A673 (cell line): ENCODE measurements around the gene ARSG. TPM values are rescaled to one million over a fixed set of nuclear protein-coding genes. Genes with fewer than 3 reads are reported as not detected.

Experiments
- BruUV-seq: library from RNA; stranded (reverse); fragments of 400-500 nt; replicated peaks from 2 replicates; lab custom pipeline; 2021; lab: Mats Ljungman, UMichigan
- CTCF ChIA-PET: fragments of 300-600 bp; sonication (Branson Sonifier 250); formaldehyde crosslinking; loops from one replicate; lab custom pipeline; 2022; ENCODE audit warnings: antibody characterized with exemption; lab: Charles Lee
- POLR2A ChIA-PET: fragments of 300-600 bp; sonication (Branson Sonifier 250); formaldehyde crosslinking; loops from one replicate; lab custom pipeline; 2022; ENCODE audit warnings: antibody characterized with exemption; ENCODE audit not compliant: low non-redundant PET; lab: Charles Lee
- DNase-seq: peaks from one replicate; pipeline ENCODE4 v3.0.0-alpha.2; 2015; ENCODE audit warnings: low spot score
- H3K27ac ChIP-seq: fragments of 200-600 bp; sonication (generic); 2 replicates; pipeline ENCODE4 v1.5.1; 2016; ENCODE audit warnings: mixed run types, low read depth, mild to moderate bottlenecking, mixed read lengths, antibody characterized with exemption, low read length; ENCODE audit not compliant: poor library complexity, severe bottlenecking
- H3K27me3 ChIP-seq: fragments of 200-600 bp; sonication (generic); replicated peaks from 2 replicates; pipeline ENCODE4 v1.6.1; 2017; ENCODE audit warnings: mixed run types, low read depth, mild to moderate bottlenecking, mixed read lengths, antibody characterized with exemption, low read length; ENCODE audit not compliant: insufficient read depth, poor library complexity
- H3K36me3 ChIP-seq: fragments of 200-600 bp; sonication (generic); 2 replicates; pipeline ENCODE4 v1.6.1; 2016; ENCODE audit warnings: mixed run types, mild to moderate bottlenecking, mixed read lengths, antibody characterized with exemption, low read length; ENCODE audit not compliant: insufficient read depth, poor library complexity, severe bottlenecking
- H3K4me1 ChIP-seq: fragments of 200-600 bp; sonication (generic); 2 replicates; pipeline ENCODE4 v1.6.1; 2017; ENCODE audit warnings: mixed run types, mild to moderate bottlenecking, mixed read lengths, antibody characterized with exemption, low read length; ENCODE audit not compliant: insufficient read depth, poor library complexity, severe bottlenecking
- H3K4me3 ChIP-seq: fragments of 200-600 bp; sonication (generic); 2 replicates; pipeline ENCODE4 v1.5.1; 2016; ENCODE audit warnings: low read depth, mixed run types, mild to moderate bottlenecking, mixed read lengths, low read length; ENCODE audit not compliant: poor library complexity, severe bottlenecking
- H3K9me3 ChIP-seq: fragments of 200-600 bp; sonication (generic); 2 replicates; pipeline ENCODE4 v1.6.1; 2016; ENCODE audit warnings: mixed run types, low read depth, mild to moderate bottlenecking, mixed read lengths, antibody characterized with exemption, low read length; ENCODE audit not compliant: poor library complexity, severe bottlenecking
- EZH2 ChIP-seq: fragments of 200-600 bp; sonication (generic); IDR thresholded peaks from 2 replicates; pipeline ENCODE4 v1.6.1; 2017; ENCODE audit warnings: borderline replicate concordance, low read depth, mild to moderate bottlenecking, mixed read lengths, antibody characterized with exemption, low read length; ENCODE audit not compliant: poor library complexity, severe bottlenecking
- intact Hi-C: fragments of 100-400 bp; cut with micrococcal nuclease; formaldehyde crosslinking; loops from one replicate; pipeline ENCODE4 v1.10.0; 2022; ENCODE audit not compliant: unreplicated experiment
- total RNA-seq: library from RNA; stranded (reverse); gene quantifications from 2 replicates; pipeline ENCODE4 v1.2.3, GENCODE V29; 2021
- TF ChIP-seq, protein P1 (sequence below): fragments of 300-800, 200-600 bp; sonication (generic); conservative IDR thresholded peaks from 2 replicates; pipeline ENCODE4 v1.5.1; 2017; ENCODE audit warnings: low read depth, mild to moderate bottlenecking, antibody characterized with exemption, low read length, moderate library complexity, mixed read lengths

ARSG gene
- total RNA-seq, 1 experiment from 2014 or later: 1.0 TPM

DNA sequence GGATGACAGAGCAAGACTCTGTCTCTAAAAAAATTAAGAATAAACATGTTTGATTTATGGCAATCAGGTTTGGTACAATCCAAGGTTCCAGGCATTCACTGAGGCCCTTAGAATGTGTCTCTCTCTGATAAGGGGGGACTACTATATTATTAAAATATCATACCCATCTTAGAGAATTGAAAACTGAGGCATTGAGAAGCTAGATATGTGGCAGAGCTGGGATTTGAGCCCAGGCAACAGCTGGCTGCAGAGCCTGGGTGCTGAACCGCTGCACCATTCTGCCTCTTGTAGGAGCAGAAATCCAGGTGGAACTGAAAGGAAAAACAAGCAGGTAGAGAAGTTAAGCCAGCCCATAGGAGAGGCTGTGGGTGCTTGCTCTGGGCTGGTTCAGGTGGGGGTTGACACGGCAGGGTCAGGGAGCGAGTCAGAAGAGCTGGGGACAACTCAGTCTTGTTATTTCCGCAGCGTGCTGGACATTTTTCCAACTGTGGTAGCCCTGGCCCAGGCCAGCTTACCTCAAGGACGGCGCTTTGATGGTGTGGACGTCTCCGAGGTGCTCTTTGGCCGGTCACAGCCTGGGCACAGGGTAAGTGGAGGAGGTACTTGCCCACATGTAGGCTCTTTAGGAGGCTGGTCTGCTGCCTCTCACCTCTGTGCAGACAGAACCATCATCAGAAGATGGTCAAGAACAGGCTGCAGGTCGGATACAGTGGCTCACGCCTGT lies 103.5 kb downstream of the ARSG start:
- Histone ChIP-seq H3K4me3 (no peak overlapping the region), H3K27me3 (no peaks in the 10 kb centered on the region), H3K36me3 (no peaks in the 10 kb centered on the region), H3K27ac (no peak overlapping the region), H3K4me1 (peaks cover 14% of the 10 kb centered on the region), H3K9me3 (no peaks in the 10 kb centered on the region)
- POLR2A ChIA-PET: no interaction called here
- TF ChIP-seq, protein P1, sequence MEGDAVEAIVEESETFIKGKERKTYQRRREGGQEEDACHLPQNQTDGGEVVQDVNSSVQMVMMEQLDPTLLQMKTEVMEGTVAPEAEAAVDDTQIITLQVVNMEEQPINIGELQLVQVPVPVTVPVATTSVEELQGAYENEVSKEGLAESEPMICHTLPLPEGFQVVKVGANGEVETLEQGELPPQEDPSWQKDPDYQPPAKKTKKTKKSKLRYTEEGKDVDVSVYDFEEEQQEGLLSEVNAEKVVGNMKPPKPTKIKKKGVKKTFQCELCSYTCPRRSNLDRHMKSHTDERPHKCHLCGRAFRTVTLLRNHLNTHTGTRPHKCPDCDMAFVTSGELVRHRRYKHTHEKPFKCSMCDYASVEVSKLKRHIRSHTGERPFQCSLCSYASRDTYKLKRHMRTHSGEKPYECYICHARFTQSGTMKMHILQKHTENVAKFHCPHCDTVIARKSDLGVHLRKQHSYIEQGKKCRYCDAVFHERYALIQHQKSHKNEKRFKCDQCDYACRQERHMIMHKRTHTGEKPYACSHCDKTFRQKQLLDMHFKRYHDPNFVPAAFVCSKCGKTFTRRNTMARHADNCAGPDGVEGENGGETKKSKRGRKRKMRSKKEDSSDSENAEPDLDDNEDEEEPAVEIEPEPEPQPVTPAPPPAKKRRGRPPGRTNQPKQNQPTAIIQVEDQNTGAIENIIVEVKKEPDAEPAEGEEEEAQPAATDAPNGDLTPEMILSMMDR: no peak
- no peak for TF ChIP-seq EZH2
- intact Hi-C loops: loop anchor here (10.0 kb wide), 1 partner anchor 60 kb away; the partner anchor contains the start of gene WIPI1
- CTCF ChIA-PET: no interaction called here
- no TSS peak for BruUV-seq
- no peak for DNase-seq

DNA sequence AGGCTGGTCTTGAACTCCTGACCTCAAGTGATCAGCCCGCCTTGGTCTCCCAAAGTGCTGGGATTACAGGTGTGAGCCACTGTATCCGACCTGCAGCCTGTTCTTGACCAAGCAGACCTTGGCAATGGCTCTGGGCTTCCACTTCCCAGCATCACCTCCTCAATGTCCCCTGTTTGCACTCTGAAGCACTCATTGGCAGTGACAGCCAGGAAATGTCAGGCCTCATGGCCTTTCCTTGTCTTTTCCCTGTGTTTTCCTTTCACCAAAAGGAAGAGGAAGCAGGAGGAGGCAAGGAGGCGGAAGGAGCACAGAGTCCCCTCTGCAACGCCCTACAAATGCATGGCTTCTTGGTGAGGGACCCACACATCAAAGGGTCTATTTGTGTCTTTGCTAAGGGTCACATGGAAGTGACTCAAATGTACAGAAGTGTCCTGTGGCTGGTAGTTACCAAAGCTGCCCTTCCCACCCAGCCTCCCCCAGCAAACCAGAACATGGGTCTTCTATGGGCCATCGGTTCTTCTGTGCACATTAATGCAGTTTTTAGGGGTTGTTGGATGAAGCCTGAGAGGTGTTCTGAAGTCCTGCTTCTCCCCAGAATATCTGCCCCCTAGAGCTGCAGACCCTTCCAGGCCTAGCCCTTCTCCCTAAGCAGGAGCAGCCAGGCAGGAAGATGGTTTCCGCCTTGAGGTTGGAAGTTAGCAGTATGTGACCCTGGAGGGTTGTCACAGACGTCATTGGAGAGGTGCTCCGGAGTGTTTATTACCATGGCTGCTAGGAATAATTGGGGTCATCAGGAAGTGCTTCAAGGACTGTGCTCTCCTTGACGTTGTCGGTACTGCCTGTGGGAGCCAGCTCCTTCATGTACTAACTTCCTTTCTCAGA lies 105.2 kb downstream of the ARSG start:
- Histone ChIP-seq H3K4me1 (peaks cover 16% of the 10 kb centered on the region), H3K4me3 (no peak overlapping the region), H3K9me3 (no peaks in the 10 kb centered on the region), H3K27me3 (no peaks in the 10 kb centered on the region), H3K36me3 (no peaks in the 10 kb centered on the region), H3K27ac (no peak overlapping the region)
- no peak for DNase-seq
- CTCF ChIA-PET: no interaction called here
- no TSS peak for BruUV-seq
- TF ChIP-seq, protein P1: no peak
- no peak for TF ChIP-seq EZH2
- POLR2A ChIA-PET: no interaction called here
- intact Hi-C loops: loop anchor here (10.0 kb wide), 1 partner anchor 58 kb away; the partner anchor contains the start of gene WIPI1

DNA sequence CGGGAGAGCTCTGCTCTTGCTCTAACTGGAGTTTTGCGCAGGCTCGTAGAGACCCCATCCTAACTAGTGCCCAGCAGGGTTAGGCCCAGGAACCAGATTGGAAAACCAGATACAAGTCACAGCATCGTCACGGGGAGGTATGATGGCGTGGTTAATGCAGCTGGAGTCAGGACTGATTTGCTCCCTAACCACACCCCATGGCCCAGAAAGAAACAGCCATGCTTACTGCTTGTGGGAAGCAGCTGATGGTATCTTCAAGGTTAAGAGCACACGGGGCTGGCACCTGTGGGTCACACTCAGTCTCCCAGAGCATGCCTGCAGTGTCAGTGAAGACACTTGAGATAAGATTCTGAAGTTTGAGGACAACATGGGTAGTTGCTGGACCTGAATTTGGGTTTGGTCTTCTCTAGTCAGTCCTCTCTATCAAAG lies 105.8 kb downstream of the ARSG start:
- intact Hi-C loops: loop anchor here (10.0 kb wide), 1 partner anchor 58 kb away; the partner anchor contains the start of gene WIPI1
- H3K4me3 ChIP-seq: no peak overlapping the region
- H3K27me3 ChIP-seq: no peaks in the 10 kb centered on the region
- no peaks in the 10 kb centered on the region for H3K36me3 ChIP-seq
- no peak for DNase-seq
- ChIA-PET POLR2A (no interaction called here), CTCF (no interaction called here)
- H3K4me1 ChIP-seq: peaks cover 16% of the 10 kb centered on the region
- TF ChIP-seq, protein P1: no peak
- no peak for TF ChIP-seq EZH2
- BruUV-seq: no TSS peak
- H3K9me3 ChIP-seq: no peaks in the 10 kb centered on the region
- H3K27ac ChIP-seq: no peak overlapping the region
